ENCODE data around the gene CXCL8. TPM values are rescaled to one million over a fixed set of nuclear protein-coding genes. Genes with fewer than 3 reads are reported as not detected.
A peak's percentile ranks its signal among the peaks of the same experiment; 100 is the strongest.
"Not testable (repeated sequence)": the region's sequence is repeated elsewhere in the genome, so short reads cannot be mapped to it uniquely, and the experiment has no call there.

The CXCL8 gene
- total RNA-seq, 1 donor from 2014 or later, result 35.7 TPM

- no peak for DNase-seq (ENCODE audit: low read depth in 2 of 2)
Observed at GRCh38 chr4:73743281-73743680, 2.9 kb downstream of the CXCL8 start.

DNA sequence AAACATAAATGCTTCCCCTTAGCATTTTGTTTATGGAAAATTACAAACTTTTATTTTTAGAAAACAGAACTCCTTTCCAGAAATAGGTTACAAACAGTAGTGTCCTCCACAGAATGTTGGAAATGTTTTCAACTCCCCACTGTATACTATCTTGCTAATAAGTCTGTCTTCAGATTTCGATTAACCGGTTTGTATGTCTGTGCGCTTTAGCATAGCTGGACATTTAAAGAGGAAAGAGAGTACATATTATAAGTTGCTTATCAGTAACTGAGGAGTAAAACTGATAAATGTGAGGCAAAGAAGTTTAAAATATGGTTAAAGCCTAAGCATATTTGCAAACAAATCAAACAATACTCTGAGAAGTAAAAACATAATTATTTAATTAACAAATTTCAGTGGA is 3.4 kb downstream of the CXCL8 start:
- DNase-seq (ENCODE audit: low read depth in 2 of 2), result no peak

DNA sequence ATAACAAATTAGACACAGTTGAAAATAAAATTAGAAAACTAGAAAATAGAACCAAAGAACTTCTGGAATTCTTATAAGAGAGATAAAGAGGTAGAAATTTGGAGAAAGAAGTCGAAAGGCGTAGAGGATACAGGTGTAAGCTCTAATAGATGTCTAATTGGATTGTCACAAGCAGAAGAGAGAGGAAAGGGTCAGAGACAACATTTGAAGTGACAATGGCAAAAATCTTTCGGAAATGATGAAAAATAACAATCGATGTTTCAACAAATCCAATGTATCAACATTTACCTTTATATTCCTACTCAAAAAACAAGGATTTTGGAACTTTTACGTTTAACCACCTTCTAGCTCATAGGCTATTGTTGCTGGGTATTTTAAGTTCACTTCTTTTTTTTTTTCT is 3.8 kb downstream of the CXCL8 start:
- no peak for DNase-seq (ENCODE audit: low read depth in 2 of 2)

GRCh38 chr4:73750730-73751129 is 10.4 kb downstream of the CXCL8 start:
- DNase-seq (ENCODE audit: low read depth in 2 of 2), result no peak

DNA sequence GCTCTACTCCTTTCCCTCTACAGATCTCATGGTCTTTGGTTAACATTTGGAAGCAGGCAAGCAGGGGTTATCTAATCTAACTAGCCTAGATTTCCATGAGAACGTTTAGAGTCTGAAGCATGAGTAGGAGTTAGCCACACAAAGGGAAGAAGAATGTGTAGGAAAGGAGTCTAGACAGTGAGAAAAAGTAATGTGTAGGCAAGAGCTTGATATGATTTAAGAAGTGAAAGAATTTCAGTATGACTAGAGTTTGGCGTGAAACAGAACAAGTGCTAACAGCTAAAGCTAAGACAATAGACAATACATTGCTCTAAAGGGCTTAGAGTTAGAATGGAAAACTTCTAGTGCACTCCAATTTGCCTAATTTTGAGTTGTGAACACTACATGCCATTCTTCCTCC is 10.8 kb downstream of the CXCL8 start:
- DNase-seq (ENCODE audit: low read depth in 2 of 2), result no peak

GRCh38 chr4:73751830-73752229 is 11.5 kb downstream of the CXCL8 start:
- no peak for DNase-seq (ENCODE audit: low read depth in 2 of 2)

- DNase-seq (ENCODE audit: low read depth in 2 of 2), result no peak
Observed at GRCh38 chr4:73752424-73752823, 12.1 kb downstream of the CXCL8 start.

DNA sequence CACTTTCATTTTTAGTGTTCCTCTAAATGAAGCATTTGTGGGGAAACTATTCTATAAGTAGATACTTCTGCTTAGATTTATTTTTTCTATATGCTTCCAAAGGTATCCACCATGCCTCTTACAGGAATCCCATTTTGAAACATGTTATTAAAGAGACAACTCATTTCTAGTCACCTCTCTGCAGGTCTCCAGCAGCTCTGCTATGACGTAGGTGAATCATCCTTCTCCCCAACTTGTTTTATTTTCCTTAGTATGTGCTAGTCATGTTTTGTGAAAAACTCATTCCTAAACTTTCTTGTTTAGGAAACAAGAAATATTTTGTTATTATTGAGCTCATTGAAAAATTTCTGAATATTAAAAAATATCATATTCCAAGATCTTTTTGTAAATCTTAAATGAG is 12.8 kb downstream of the CXCL8 start:
- no peak for DNase-seq (ENCODE audit: low read depth in 2 of 2)

GRCh38 chr4:73754934-73755333 is 14.6 kb downstream of the CXCL8 start:
- no peak for DNase-seq (ENCODE audit: low read depth in 2 of 2)

GRCh38 chr4:73759357-73759756 is 19.0 kb downstream of the CXCL8 start:
- DNase-seq (ENCODE audit: low read depth in 2 of 2), result peak in 1 of 2 donors; percentile 36

GRCh38 chr4:73761856-73762255 is 21.5 kb downstream of the CXCL8 start:
- peak in 1 of 2 donors; percentile 48 for DNase-seq (ENCODE audit: low read depth in 2 of 2)

DNA sequence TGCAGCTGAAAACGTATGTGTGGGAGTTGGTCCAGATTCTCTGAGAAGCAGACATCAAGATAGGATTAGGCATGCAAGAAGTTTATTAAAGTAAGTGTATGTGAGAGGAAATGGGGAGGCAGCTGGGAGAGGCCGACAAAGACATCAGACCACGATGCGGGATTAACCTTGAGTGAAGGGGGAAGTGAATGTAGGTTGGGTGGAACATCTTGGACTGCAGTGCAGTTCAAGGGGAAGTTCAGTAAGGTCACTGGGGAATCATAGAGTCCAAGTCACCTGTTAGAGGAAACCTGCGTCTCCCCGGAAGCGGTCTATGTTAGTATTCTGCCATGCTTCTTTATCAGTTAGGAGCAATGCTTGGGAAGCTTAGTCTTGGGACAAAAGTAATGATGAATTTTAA is 22.0 kb downstream of the CXCL8 start:
- DNase-seq (ENCODE audit: low read depth in 2 of 2), result no peak

DNA sequence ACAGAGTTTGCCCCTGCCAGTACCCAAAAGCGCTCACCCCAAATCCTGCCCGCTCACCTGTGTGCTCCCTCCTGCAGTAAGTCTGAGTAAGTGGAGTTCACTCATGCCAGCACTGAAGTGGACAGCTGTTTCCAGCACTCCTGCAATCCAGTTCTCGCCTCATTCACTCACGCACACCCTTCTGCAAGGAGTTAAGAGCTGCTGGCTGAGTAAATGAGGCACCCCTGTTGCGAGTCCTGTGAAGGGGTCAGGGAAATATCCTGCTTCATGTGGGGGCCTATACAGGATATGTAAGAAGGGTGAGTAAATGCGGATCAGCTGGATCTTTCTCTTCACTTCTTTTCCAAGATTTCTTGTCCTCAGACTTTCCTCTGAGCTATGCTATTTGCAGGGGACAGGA is 23.5 kb downstream of the CXCL8 start:
- no peak for DNase-seq (ENCODE audit: low read depth in 2 of 2)

GRCh38 chr4:73764513-73764912 is 24.1 kb downstream of the CXCL8 start:
- no peak for DNase-seq (ENCODE audit: low read depth in 2 of 2)

GRCh38 chr4:73765296-73765695 is 24.9 kb downstream of the CXCL8 start:
- no peak for DNase-seq (ENCODE audit: low read depth in 2 of 2)

GRCh38 chr4:73770917-73771316 is 30.5 kb downstream of the CXCL8 start:
- DNase-seq (ENCODE audit: low read depth in 2 of 2), result no peak

DNA sequence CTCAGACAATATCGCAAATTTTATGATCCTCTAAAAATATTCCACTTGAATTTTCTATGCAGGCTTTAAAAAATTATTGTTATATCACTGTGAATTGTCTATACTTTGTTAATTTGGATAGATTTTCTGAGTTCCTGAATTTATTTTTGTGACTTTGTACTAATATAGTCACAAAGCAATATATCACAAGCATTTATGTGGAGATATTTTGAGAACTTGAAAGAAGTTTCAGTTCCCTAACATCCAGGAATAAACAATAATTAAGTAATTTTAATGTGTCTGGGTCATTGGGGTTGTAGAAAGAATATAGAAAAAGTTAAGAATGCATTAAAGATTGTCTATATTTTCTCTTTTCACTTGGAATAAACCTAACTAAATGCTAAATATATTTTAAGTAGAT is 32.0 kb downstream of the CXCL8 start:
- no peak for DNase-seq (ENCODE audit: low read depth in 2 of 2)

GRCh38 chr4:73774406-73774805 is 34.0 kb downstream of the CXCL8 start:
- DNase-seq (ENCODE audit: low read depth in 2 of 2), result not testable (repeated sequence)

DNA sequence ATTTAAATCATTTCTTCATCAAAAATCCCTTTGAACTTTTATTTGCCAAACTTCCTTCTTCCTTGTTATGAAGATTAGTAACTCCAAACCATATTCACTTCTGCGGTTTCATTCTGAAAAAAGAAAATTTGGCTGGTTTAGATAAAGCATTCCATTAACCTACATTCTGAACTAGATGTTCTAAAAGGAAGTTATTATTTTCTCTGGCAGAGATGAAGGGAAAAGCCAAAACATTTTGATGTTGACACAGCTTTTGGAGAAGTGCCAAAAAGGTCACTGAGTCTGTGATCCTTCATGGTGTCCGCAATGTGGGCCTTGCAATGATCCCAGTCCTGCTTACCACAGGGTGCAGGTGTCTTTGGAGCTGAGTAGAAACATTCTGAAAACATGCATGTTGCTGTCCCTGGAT is 36.0 kb downstream of the CXCL8 start:
- DNase-seq (ENCODE audit: low read depth in 2 of 2), result peak; percentile 98

GRCh38 chr4:73777612-73778011 is 37.2 kb downstream of the CXCL8 start:
- DNase-seq (ENCODE audit: low read depth in 2 of 2), result peak in 1 of 2 donors; percentile 36

- no peak for DNase-seq (ENCODE audit: low read depth in 2 of 2)
Observed at GRCh38 chr4:73780243-73780642, 39.9 kb downstream of the CXCL8 start.

- no peak for DNase-seq (ENCODE audit: low read depth in 2 of 2)
Observed at GRCh38 chr4:73780834-73781233, 40.5 kb downstream of the CXCL8 start.

DNA sequence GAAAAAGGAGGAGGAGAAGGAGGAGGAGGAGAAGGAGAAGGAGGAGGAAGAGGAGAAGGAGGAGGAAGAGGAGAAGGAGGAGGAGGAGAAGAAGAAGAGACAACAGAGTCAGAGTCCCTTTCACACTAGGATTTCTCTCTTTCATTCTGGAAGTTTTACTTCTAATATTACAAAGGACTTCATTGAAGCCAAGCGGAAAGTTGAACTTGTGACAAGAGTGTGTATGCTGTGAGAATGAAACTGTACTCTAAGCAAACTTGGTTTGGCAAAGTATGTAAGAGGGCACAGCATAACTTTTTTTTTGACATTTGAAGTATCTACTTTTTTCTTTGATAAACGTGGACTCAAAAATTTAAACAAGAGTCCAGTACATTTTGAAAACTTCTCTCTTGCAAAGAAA is 48.0 kb downstream of the CXCL8 start:
- no peak for DNase-seq (ENCODE audit: low read depth in 2 of 2)
